A673 (cell line): Measurements from ENCODE around the gene ZKSCAN3.

Experiments
- CTCF ChIP-seq: fragments of 300-800, 200-600 bp; sonication (generic); conservative IDR thresholded peaks from 2 replicates; pipeline ENCODE4 v1.5.1; 2017; ENCODE audit warnings: low read depth, mild to moderate bottlenecking, antibody characterized with exemption, low read length, moderate library complexity, mixed read lengths
- EZH2 ChIP-seq: fragments of 200-600 bp; sonication (generic); IDR thresholded peaks from 2 replicates; pipeline ENCODE4 v1.6.1; 2017; ENCODE audit warnings: borderline replicate concordance, low read depth, mild to moderate bottlenecking, mixed read lengths, antibody characterized with exemption, low read length; ENCODE audit not compliant: poor library complexity, severe bottlenecking

GRCh38 chr6:28336284-28337120, 13.2 kb upstream of the ZKSCAN3 start:
- TF ChIP-seq CTCF, result no peak
- TF ChIP-seq EZH2, result no peak
